GM04503 (cell line): ENCODE results near the gene MIER2.

ENCODE experiments used
- DNase-seq: peaks from one replicate; pipeline ENCODE4 v3.0.0-alpha.2; 2012; ENCODE audit warnings: low read depth

The MIER2 gene

DNA sequence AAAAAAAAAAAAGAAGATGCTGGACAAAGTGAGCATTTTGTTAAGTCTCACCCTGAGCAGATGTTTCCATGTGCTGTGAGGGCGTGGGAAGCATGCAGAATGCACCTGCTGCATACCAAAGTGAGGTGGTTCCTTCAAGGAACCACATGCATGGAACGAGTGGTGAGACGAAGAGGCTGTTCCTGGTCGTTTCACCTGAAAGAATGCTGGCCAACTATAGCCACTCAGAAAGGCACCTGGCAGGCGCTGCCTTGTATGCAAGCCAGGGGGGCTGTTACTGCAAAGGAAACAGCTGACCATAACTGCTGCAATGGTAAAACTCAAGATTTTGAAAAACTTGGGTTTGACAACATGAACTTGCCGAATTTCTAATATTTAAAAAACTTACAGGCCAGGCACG, 14.7 kb downstream of the MIER2 start:
- DNase-seq, result no peak

DNA sequence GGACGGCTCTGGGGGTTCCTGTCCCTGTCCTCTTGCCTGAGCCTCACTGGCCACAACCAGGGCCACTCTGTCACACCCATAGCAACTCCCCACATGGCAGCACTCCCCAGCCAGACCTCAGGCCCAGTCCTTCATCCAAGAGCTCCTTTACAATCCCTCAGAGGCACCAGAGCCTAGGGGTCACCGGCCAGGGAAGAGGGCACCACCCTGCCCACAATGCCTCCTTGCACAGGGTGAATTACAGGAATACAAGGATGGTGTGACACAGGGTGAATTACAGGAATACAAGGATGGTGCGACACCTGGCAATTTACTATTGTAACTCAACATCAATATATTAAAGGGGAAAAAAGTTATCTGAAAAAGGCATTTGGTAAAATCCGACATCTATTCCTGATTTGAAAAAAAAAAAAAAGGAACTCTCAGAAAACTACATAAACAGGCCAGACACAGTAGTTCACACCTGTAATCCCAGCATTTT, 16.5 kb downstream of the MIER2 start:
- no peak for DNase-seq

DNA sequence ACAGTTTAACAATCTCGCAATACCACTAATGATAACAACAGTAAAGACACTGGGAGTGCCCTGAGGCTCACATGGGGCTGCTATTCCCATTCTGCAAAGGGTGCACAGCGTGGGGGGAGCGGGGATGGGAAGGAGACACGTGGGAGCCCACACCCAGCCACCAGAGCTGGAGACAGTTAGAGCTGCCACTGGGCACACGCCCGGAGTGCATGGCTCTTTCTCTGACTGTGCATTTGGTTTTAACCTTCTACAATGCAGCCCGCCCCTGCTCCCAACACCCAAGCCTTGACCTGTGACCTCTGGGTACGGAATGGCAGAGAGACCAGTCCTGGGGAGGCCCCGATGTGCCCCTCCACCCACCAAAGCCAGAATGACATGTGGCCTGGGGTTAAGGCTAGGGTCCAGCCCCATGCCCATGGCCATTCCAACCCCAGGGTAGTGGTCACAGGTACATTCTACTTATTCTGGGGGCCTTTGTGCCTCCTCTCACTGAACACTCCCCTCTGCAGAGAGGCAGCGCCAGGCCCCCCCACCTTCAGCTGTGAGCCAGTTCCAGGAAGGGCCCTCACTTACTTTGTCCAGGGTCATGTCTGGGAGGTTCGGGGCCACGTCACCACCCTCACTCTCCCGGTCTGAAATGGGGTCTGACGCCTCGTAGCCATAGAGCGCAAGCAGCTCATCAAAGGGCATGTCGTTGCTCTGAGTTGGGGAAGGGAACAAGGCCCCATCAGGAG, 17.1 kb downstream of the MIER2 start:
- no peak for DNase-seq

DNA sequence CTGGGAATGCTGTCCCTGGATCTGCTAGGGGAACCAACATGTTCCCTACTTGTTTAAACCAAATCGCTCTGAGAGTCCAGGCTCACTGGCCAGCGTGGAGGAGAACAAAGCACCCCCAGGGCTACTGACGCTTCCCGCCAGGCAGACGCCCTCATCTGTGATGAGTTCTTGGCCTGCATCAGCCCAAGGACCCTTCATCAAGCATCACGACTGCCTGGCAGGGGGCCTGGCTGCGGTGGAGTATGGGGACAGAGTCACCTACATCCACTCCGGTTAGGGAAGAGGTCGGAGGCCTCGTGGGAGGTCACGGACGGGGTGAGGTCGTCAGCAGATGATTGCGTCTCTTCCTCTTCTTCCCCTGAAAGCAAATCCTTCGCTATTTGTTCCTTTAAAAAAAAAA, 17.7 kb downstream of the MIER2 start:
- DNase-seq, result no peak

DNA sequence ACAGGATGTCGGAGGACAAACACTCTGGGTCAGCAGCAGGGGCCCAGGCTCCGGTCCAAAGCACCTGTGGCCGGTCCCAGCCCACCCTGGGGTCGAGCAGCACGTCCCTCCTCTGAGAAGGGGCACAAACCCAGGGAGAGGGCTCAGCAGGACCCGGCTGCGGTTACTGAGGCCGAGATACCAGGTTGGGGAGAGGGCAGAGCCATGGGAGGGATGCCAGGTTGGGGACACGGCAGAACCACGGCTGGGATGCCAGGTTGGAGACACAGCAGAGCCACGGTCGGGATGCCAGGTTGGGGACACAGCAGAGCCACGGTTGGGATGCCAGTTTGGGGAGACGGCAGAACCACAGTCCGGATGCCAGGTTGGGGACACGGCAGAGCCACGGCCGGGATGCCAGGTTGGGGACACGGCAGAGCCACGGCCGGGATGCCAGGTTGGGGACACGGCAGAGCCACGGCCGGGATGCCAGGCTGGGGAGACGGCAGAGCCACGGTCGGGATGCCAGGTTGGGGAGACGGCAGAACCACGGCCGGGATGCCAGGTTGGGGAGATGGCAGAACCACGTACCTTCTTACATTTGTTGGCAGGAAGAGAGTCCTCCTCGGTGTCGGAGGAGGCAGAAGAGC, 18.5 kb downstream of the MIER2 start:
- no peak for DNase-seq

DNA sequence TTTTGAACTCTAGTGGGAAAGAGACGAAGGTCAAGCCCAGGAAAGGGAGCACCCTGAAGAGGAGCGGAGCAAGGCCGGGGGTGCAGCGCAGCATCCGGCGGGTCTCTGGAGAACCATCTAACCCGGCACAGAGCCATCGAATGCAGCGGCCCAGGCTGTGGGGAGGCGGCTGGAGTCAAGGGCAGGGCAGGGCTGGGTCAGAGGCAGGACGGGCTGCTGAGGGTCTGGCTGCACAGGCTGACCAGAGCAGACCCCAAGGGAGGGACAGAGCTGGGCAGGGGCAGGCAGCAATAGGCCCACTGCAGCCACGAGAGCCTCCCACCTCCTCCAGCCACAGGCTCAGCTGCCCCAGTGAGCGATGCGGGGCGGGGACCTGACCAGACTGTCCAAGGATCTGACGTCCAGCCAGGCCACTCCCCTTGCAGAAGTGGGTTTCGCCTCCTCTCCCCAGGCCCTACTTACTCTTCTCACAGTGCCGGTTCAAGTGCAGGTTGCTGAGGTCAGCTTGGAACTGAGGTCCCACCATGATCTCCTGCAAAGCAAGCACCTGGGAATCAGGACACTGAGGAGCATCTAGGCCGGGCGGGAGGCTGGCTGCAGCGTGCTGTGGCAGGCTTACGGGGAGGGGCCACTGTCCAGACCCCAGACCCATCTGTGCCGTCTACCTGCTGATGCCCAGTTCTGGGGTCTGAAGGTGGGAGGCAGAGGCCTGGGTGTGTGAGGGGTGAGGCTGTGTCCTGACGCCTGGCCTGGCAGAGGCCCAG, 19.2 kb downstream of the MIER2 start:
- DNase-seq, result no peak

DNA sequence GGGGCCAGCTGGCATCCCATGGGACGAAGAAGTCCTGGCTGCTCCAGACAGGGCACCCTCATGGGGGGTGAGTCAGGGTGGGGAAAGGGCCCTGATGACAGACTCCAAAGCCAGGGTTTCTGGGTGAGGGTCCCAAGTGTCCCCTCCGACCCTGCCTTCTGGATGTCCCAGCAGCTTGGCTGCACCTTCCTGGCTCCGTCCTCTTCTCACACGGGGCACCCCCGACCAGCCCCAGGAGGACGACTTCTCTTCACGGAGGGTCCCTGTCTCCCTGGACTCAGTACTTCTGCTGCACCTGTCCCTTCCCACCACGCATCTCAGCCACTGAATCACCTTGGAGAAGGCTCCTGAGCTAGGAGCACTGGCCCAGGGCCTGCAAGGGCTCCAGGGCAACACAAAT, 19.9 kb downstream of the MIER2 start:
- DNase-seq, result no peak

DNA sequence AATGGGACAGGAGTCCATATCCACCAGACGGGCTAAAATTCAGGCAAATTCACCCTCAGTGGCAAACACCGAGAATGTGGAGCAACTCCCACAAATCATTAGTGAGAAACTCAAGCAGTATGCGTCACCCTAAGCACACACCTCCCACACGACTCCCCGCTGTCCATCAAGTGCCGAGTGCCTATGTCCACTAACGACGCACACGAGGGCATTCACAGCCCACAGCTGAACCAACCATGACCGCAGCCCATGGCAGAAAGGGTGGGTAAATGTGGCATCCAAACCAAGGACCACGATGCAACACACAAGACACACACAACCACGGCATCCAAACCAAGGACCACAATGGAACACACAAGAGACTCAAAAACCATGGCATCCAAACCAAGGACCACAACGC, 22.0 kb downstream of the MIER2 start:
- DNase-seq, result no peak

DNA sequence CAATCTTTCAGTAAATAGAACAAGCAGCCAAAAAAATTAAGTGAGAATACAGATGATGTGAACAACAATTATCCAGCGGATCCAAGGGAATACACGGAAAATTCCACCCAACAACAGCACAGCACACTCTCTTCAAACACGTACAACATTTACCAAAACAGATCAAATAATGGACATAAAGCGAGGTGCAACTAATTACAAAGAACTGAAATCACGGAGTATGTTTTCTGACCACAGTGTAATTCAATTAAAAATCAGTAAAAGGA, 26.2 kb downstream of the MIER2 start:
- DNase-seq, result no peak

DNA sequence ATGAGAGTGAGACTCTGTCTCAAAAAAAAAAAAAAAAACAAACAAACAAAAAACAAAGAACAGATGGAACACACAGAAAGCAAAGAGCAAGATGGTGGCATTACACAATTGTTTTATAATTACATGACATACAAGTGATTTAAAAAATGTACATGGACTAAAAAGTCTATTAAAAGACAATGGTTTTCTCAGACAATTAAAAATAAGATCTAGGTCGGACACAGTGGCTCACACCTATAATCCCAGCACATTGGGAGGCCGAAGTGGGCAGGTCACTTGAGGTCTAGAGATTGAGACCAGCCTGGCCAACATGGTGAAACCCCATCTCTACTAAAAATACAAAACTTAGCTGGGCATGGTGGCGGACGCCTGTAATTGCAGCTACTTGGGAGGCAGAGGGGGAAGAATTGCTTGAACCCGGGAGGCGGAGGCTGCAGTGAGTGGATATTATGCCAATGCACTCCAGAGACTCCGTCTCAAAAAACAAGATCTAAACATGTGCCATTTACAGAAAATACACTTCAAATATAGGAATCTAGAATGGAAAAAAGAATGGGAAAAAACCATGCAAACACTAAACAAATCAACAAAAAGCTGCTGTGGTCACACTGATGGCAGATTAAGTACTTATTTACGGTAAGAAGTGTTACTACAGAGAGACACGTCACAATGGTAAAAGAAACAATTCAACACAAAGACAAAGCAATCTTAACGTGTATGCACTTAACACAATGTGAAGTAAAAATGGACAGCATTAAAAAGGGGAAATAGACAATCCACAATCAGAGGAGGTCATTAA, 26.7 kb downstream of the MIER2 start:
- no peak for DNase-seq

DNA sequence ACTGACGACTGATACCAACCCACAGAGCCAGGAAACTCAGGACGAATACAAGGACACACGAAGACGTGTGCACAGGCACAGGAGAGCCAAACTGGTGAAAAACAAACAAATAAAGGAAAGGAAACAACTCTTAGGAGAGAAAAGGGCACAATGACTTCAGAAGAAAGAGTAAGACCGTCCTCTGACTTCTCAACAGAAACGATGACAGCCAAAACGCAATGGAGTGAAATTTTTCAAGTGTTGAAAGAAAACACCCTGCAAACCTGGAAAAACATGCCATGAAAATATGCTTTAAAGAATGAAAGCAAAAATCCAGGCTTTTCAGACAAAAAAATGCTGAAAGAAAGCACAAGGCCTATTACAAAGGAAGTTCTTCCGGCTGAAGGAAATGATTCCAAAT, 28.8 kb downstream of the MIER2 start:
- no peak for DNase-seq

DNA sequence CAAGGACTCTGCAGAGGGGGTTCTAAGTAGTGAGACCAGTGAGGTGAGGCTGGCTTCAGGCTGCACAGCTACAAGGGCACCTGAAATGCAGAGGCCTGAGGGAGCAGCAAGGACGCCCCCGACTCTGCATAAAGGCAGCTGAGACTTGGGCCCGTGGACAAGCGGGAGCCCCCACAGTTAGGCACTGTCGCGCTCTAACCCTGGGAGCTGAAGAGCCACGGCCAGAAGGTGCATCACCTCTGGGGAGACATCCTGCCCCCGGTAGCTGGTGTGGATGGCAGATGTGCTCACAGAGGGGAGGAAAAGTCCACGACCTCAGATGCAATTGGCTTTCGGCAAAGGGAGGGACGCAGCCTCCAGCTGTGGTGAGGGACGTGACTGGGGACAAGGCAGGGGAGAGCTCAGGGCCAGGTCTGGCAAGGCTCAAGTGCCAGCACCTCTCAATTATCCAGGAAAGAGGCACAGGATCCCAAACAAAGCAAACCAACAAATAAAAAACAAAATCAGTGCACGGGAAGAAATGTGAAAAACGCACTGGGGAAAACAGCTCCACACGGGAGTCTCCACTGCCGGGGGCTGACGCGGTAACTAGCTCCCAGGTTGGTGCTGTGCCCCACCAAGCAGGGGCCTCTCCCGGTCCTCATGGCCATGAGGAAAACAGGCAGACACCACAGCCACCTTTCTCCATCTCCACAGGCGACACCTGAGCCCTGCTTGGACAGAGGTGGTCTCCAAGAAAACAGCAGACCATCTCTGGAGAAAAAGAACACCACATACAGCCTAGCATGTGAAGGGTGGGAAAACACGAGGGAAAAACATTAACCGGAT, 30.4 kb downstream of the MIER2 start:
- DNase-seq, result no peak

DNA sequence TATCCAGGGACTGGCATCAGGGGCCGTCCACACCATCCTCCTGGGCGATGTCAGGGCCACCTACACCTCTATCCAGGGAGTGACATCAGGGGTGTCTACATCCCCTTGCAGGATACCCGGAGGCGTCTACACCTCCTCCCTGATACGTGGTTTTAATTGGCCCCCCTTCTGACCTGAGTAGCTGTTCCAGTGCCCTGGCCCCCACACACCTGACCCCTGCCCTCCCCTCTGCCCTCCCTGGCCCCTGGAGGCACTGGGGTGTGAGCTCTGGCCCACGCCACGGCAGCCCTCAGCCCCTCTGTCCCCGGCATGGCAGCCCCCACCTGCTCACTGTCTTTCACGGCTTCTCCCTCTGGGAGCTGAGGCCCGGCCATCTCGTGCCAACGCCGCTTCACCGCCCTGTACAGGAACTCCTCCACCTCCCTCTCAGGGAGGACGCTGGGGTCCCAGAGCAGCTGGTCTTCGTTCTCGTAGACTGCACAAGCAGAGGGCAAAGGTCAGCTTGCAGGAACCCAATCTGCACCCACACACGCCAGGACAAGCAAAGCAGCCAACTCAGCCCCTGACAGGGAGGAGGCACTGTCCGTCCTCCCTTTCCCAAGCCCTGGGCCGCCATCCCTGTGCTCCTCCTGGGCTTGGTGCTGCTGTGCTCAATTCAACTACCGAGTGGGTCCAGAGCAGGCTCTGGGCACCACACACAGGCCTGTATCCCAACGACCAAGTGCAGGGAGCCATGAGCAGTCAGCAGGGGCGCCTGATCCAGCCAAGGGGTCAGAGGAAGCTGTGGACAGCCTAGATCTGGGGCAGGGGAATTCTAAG, 31.2 kb downstream of the MIER2 start:
- no peak for DNase-seq

DNA sequence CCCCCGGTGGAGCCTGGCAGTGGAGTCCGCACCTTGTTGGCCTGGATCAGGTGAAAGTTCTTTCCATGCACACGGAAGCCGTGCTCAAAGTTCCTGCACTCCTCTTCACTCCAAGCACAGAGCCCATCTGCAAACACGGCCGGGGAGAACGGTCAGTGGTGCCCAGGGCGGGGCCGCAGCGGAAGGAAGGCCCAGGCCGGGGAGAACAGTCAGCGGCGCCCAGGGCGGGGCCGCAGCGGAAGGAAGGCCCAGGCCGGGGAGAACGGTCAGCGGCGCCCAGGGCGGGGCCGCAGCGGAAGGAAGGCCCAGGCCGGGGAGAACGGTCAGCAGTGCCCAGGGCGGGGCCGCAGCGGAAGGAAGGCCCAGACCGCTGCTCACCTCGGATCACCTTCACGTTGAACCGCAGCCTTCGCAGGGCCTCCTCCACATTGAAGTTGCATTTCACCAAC, 32.8 kb downstream of the MIER2 start:
- no peak for DNase-seq

DNA sequence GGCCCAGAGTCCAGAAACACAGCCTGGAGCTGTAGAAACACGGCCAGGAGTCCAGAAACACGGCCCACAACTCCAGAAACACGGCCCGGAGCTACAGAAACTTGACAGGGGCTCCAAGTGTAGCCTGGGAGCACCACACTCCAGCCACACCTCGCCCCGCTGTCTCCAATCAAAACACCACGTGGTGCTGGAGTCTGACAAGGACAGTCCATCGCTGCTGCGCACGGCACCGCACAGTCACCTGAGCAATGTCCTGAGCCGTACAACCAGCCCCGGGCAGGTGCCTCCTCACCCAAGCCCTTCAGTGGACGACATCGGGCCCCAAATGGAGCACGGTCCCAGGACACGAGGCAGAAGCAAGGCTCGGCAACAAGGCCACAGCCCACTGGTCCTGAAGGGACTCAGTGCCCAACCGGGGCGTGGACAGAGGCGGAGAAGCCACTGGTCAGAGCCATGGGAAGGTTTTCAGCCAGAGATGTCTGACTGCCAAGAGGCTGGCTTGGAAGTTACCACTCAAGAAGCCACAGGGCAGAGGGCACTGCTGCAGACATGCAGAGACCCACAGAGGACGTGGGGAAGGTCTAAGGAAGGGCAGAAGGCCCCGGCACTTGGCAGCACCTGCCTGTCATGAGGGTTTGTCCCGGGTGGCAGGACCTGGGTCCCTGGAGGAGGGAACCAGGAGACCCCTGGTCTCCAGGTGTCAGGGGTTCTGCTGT, 33.7 kb downstream of the MIER2 start:
- DNase-seq, result no peak

DNA sequence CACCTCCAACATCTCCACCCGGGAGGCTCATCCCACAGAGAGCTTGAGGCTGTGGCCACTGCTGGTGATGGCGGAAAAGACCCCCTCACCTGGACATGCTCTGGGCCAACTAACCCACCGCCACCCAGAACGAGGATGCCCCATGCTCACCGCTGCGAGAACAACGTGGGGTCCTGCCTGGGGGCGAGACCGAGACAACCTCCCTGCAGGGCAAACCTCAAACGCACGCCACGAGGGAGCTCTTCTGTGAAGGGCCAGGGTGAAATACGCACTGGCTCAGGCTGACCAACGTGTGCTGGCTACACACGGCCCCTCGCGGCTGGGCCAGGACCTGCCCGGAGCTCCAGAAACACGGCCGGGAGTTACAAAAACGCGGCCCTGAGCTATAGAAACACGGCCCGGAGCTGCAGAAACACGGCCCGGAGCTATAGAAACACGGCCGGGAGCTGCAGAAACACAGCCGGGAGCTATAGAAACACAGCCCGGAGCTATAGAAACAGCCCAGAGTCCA, 34.4 kb downstream of the MIER2 start:
- DNase-seq, result no peak

DNA sequence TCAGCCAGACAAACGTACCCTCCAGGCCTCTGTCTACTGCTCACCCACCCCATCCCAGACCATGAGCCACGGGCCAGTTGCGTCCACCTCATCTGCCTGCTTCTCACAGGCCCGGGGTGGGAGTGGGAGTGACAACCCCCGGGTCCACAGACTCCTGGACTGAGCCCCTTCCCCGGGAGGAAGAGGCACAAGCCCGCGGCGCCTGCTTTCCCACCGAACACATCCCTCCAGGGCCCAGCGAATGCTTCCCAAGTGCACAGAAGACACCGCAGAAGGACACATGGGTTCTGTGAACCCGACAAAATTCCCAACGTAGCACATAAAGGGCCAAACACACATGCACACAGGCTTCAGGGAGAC, 35.4 kb downstream of the MIER2 start:
- DNase-seq, result no peak

DNA sequence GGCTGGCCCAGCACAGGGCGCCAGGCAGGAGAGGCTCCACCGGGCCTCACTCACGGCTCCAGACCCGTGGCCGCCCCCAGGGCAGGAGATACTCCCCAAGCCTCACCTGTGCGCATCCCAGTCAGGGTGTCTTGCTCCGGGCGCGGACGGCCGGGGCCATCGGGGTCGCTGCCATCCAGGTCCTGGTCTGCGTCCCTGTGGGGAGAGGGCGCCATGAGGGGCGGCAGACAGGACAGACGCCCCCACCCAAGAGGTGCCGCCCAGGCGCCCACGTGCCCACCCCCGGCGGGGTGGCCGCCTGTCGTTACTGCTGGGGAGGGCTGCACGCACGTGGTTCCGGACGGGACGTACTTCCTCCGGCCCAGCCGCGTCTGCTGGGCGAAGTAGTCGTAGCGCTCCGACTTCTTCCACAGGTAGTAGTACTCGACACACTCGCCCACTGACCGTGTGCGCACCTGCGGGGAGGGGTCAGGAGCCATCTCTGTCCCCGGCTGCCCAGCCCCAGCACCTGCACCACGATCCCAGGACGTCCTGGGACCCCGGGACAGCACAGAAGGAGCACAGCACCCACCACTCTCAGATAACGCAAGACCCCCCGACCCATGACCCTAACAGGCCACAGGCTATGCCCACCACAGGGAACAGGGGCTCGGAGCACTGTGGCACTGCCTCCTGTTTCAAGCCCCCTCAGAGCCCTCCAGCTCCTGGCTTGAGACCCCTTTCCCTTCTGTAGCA, 36.0 kb downstream of the MIER2 start:
- no peak for DNase-seq

DNA sequence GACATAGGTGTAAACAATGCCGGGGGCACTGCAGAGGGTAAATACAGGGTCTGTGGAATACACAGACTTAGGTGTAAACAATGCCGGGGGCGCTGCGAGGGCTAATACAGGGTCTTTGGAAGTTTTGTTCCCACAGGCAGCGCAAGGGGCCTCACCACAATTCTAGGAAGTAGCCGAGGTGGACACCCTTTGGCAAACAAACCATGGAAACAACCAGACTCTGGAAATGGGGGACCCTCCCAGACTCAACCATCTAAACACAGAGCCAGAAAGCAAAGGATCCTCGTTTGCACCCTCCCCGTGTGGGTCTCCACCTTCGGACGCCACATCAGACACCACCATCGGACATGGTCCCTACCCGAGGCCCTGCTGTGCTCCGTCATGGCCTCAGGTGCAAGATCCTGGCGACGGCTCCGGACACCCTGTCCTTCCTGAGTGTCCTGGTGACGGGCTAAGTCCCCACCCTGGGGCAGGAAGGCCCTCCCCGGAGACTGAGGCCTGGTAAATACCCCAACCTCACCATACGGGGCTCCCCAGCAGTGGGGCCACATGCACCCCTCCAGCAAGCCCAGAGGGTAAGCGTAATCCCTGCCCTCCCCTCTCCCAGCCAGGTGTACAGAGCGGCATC, 36.7 kb downstream of the MIER2 start:
- DNase-seq, result no peak
